ENCODE measurements around the gene NCK2. TPM values are rescaled to one million over a fixed set of nuclear protein-coding genes. Genes with fewer than 3 reads are reported as not detected.

NCK2 gene
- total and polyA plus RNA-seq, 9 of the 15 experiments (the other 6 are each of a cell fraction or from before 2014, with no cell fraction given) = 0.90 to 27.9 (median 15.9) TPM

GRCh38 chr2:105744091-105744908 is 412 bp upstream of the NCK2 start (continued):
- TF ChIP-seq ZFP36 (IDR thresholded peaks at IDR 0.05; ENCODE audit: low read depth, low read length, partially characterized antibody) (no peak), ZSCAN29 (IDR thresholded peaks at IDR 0.05) (no peak), HDAC8 (tag; IDR thresholded peaks at IDR 0.05) (no peak), CCNT2 (IDR thresholded peaks at IDR 0.05; ENCODE audit: borderline replicate concordance, extremely low read depth, insufficient read length, low read depth, low read length) (peak; percentile 71), DIDO1 (tag; IDR thresholded peaks at IDR 0.05; ENCODE audit: low read depth) (no peak), ZNF263 (CRISPR knock-in tag; IDR thresholded peaks at IDR 0.05; ENCODE audit: borderline replicate concordance) (peak; percentile 81), ZNF175 (CRISPR knock-in tag; IDR thresholded peaks at IDR 0.05; ENCODE audit: low read depth) (no peak), HDAC2 (IDR thresholded peaks at IDR 0.05) (no peak), MCM7 (IDR thresholded peaks at IDR 0.05) (no peak), NR2C2 (CRISPR knock-in tag; IDR thresholded peaks at IDR 0.05) (no peak), NR2C2 (tag; IDR thresholded peaks at IDR 0.05) (no peak), ZNF77 (CRISPR knock-in tag; IDR thresholded peaks at IDR 0.05) (no peak), ARID1B (IDR thresholded peaks at IDR 0.05) (no peak), ETV1 (tag; conservative IDR thresholded peaks at IDR 0.05; ENCODE audit: low read depth) (no peak), SLC30A9 (CRISPR knock-in tag; IDR thresholded peaks at IDR 0.05) (no peak), TAF7 (tag; IDR thresholded peaks at IDR 0.05) (0 out of 2 replicates have a peak, but pooled peaks have one; percentile 20), KLF10 (CRISPR knock-in tag; IDR thresholded peaks at IDR 0.05) (no peak), BHLHE40 (IDR thresholded peaks at IDR 0.05; ENCODE audit: low read length) (no peak), ZNF143 (CRISPR knock-in tag; IDR thresholded peaks at IDR 0.05) (no peak), KDM4B (IDR thresholded peaks at IDR 0.05; ENCODE audit: borderline replicate concordance in 2 of 2, low read depth in 1 of 2) (no peak), GATAD2B (IDR thresholded peaks at IDR 0.05; ENCODE audit: borderline replicate concordance) (peak; percentile 19; the same call in 1 of the 2 replicates), NFYB (IDR thresholded peaks at IDR 0.05; ENCODE audit: extremely low read depth, insufficient read length) (no peak), PHF8 (IDR thresholded peaks at IDR 0.05; ENCODE audit: borderline replicate concordance, low read length) (peak; percentile 44; the same call in 1 of the 2 replicates), ZNF23 (CRISPR knock-in tag; IDR thresholded peaks at IDR 0.05) (no peak)
- TF ChIP-seq, protein P1, sequence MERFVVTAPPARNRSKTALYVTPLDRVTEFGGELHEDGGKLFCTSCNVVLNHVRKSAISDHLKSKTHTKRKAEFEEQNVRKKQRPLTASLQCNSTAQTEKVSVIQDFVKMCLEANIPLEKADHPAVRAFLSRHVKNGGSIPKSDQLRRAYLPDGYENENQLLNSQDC (CRISPR knock-in tag; IDR thresholded peaks at IDR 0.05) = no peak
- TF ChIP-seq, protein P2, sequence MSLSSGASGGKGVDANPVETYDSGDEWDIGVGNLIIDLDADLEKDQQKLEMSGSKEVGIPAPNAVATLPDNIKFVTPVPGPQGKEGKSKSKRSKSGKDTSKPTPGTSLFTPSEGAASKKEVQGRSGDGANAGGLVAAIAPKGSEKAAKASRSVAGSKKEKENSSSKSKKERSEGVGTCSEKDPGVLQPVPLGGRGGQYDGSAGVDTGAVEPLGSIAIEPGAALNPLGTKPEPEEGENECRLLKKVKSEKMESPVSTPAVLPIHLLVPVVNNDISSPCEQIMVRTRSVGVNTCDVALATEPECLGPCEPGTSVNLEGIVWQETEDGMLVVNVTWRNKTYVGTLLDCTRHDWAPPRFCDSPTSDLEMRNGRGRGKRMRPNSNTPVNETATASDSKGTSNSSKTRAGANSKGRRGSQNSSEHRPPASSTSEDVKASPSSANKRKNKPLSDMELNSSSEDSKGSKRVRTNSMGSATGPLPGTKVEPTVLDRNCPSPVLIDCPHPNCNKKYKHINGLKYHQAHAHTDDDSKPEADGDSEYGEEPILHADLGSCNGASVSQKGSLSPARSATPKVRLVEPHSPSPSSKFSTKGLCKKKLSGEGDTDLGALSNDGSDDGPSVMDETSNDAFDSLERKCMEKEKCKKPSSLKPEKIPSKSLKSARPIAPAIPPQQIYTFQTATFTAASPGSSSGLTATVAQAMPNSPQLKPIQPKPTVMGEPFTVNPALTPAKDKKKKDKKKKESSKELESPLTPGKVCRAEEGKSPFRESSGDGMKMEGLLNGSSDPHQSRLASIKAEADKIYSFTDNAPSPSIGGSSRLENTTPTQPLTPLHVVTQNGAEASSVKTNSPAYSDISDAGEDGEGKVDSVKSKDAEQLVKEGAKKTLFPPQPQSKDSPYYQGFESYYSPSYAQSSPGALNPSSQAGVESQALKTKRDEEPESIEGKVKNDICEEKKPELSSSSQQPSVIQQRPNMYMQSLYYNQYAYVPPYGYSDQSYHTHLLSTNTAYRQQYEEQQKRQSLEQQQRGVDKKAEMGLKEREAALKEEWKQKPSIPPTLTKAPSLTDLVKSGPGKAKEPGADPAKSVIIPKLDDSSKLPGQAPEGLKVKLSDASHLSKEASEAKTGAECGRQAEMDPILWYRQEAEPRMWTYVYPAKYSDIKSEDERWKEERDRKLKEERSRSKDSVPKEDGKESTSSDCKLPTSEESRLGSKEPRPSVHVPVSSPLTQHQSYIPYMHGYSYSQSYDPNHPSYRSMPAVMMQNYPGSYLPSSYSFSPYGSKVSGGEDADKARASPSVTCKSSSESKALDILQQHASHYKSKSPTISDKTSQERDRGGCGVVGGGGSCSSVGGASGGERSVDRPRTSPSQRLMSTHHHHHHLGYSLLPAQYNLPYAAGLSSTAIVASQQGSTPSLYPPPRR (CRISPR knock-in tag; IDR thresholded peaks at IDR 0.05; ENCODE audit: borderline replicate concordance) = no peak

All from K562 (cell line).